GM10847 (cell line): ENCODE results near the gene PLAC8.

Experiments used
- POLR2A ChIP-seq: IDR thresholded peaks from 2 replicates; pipeline ENCODE4 v1.6.1; 2011; ENCODE audit not compliant: insufficient read length; ENCODE audit errors: extremely low read depth

PLAC8 gene

DNA sequence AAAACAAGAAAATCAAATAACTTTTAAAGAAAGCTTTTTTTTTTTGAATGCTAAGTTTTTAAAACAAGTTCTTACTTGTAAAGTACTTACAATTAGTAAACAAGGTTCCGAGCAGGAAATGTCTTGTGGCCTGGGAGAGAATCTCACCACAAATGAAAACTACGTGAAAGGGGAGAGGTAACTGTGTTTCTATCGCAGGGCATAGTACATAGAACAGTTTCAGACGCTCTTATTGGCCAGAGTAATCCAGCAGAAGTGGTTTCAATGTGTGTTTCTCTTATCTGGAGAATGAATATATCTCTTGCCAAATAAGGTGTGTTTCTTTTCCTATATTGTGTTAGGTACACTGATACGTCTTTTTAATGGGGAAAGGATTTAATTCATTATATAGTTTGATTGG is at the start of gene PLAC8:
Gene PLAC8 (minus strand): TSS at position 154 of the 400 bp plus-strand sequence. CDS start 6,808 bp downstream, outside the sequence.
- TF ChIP-seq POLR2A: no peak

DNA sequence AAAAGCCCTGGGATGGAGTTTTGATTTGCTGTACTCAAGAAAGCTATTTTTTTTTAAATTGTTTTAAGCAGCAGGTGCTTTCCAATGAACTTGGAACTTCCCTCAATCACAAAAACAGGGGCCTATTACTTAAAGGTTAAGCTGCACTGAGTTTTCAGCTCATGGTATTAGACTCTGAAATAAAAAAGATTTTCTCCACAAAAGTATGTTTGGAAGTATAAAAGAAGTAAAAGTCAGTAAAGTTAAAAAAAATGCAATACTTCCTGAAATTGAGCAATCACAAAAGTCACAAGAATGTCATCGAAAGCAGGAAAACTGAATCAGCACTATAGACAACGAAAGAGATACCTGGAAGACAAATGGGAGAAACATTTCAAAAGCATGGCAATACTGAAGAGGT is 38.9 kb upstream of the PLAC8 start:
- no peak for TF ChIP-seq POLR2A

DNA sequence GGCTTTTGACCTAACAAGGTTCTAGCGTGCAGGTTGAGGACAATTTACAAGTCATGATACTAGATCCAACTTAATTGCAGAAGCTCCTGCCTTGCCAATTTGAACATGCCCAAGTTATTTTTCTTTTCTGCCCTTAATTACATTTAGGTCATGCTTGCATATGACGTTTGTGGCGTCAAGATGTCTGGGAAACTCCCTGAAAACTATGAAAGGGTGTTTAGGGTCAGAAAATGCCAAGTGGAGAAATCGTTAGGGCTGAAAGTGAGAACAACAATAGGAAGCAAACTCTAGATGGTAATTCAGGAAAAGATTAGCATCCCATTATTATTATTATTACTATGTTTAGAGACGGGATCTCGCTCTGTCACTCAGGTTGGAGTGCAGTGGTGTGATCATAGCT is 38.2 kb upstream of the PLAC8 start:
- no peak for TF ChIP-seq POLR2A

GRCh38 chr4:83151651-83152050 is 37.1 kb upstream of the PLAC8 start:
- TF ChIP-seq POLR2A: no peak

DNA sequence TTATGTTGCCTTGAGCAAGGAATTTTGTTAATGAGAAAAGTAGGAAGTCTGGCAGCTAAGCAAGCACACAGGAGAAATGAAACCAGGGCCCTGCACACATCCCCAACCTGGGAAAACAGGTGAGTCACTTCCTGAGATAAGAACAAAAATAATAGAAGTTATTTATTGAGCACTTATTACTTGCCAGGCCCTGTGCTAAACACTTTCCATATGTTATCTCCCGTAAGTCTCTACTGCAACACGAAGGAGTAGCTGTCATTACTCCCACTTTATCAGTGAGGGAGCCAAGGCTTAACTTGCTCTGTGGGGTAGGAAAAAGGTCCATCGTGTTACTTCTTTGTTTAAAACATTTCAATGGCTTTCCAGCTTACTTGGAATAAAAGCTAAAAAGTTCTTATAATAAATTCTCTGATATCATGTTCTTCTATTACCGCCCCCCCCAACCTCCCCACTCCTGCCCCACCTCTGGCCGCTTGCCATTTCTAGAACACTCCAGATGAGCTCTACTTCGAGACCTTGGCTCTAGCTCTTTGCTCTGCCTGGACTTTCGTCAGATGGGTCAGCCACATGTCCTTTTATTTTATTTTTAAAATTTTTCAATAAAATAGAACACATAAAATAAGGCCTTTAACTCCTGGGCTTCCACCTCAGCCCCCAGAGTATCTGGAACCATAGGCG is 36.3 kb upstream of the PLAC8 start:
- TF ChIP-seq POLR2A: no peak

DNA sequence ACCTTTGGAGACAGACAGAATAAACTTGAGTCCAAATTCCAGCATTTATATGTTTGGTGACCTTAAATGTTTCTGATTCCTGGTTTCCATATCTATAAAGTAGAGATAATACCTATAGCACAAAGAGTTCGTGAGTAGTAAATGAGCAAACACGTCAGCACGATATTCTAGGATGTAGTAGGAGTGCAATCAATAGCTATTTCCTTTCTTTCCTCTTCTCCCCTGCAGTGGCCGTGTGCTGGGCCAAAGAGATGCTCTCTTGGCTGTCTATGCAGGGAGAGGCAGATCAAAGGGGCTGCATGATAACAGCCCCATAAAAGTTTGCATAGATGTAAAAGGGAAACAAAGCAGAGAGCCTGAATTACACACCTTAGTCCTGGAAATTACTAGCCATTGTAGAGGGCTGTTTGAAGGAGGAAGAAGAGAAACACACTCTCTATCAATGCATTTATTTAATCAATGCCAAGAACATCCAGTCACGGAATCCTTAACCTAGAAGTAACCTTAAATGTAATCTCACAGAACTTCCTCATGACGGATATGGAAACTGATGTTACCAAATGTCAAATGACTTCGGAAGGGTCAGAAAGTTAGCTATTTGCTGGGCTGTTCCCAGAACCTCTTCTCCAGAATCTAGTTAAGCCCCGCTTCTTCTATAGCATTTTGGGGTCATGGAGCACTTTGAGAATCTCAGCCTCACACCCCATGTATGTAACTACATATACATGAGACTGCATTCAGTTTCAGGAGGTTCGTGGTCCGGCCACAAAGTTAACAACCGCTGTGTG is 35.5 kb upstream of the PLAC8 start:
- no peak for TF ChIP-seq POLR2A

DNA sequence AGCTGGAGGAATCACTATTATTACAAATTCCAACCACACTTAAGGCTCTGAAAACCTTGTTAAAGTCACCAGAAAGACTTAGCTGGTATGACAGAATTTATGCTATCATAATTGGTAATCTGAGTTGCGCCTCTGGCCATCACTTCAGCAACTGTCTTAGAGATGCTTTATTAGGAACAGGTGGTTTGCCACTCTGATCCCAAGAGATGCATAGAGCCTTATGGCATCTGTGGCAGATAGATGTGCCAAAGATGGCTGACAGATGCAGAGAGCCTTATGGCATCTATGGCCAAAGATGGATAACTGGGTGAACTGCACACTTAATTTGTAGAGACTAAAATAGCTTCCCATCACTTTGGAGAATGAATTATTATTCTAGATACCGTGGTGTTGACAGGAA is 32.3 kb upstream of the PLAC8 start:
- TF ChIP-seq POLR2A: no peak

DNA sequence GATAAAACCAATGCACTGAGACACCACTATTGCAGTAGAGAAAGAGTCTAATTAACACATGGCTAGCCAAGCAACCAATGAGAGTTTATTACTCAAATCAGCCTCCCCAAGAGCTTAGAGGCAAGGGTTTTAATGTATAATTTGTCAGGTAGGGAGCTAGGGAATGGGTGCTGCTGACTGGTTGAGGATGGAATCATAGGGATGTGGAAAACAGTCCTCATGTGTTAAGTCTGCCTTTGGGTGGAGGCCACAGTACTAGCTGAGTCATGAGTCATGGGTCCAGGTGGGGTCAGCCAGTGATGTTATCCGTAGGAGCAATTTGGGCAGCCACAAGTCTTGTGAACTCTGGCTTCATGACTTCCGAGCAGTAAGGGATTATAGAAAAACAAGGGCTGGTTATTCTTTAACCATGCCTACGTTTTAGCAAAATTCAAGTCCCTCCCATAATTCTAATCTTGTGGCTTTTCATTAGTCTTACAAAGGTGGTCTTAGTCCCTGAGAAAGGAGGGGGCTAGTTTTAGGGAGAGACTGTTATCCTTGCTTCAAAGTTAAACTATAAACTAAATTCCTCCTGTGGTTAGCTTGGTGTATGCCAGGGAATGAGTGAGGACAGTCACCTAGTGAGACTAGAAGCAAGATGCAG is 25.1 kb upstream of the PLAC8 start:
- TF ChIP-seq POLR2A: no peak

GRCh38 chr4:83138946-83139345 is 24.4 kb upstream of the PLAC8 start:
- TF ChIP-seq POLR2A: no peak

DNA sequence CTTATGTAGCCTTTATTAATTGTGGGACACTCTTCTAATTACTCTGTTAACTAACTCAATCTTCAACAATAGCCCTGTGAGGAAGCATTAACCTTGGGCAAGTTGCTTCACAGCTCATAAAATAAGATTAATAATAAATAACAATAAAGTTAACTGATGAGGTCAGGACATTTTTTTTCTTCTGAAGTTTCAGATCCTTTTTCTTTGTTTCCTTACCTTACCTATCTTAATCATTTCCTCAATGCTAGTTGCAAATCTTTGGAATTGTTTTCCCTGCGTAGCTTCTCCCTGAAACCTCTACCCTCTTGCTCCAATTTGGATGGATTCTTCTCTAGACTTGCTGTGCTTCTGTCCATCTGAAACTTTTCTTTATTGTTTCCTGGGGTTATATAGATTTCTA is 17.5 kb upstream of the PLAC8 start:
- TF ChIP-seq POLR2A: no peak

GRCh38 chr4:83129264-83129663 is 14.7 kb upstream of the PLAC8 start:
- TF ChIP-seq POLR2A: no peak

- no peak for TF ChIP-seq POLR2A
Observed at GRCh38 chr4:83128240-83128929, 13.9 kb upstream of the PLAC8 start.

DNA sequence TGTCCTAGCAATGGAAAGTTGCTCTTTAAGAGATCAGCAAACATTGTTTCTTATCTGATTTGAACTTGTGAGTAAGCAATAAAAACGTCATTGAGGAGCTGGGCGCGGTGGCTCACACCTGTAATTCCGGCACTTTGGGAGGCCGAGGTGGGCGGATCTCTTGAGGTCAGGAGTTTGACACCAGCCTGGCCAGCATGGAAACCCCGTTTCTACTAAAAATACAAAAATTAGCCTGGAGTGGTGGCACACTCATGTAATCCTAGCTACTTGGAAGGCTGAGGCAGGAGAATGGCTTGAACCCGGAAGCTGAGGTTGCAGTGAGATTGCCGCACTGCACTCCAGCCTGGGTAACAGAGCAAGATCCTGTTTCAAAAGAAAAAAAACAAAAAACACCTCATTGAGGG is 11.2 kb upstream of the PLAC8 start:
- TF ChIP-seq POLR2A: no peak

DNA sequence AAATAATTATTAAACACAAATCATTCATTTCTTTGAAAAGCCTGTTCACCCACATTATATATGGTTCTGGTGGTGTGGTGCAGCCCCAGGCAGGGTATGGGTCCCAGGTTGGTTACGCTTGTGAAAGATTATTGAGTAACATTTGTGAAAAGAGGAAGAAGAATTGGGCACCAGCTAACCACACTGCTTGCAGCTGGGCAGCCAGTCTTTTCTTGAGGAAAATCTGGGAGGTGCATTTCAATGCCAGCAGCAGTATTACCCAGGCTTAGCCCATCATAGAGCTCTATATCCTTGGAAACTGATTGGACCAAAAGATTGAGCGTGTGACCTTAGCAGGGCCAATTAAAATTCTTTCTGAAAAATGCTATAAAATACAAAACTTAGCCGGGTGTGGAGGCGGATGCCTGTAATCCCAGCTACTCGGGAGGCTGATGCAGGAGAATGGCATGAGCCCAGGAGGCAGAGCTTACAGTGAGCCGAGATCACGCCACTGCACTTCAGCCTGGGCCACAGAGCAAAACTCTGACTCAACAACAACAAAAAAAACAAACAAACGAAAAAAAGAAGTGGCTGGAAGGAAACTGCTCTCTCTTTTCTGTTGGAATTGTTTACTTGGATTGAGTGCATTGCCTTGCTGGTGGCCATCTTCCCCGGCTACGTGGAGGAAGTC is 9.7 kb upstream of the PLAC8 start:
- TF ChIP-seq POLR2A: no peak

DNA sequence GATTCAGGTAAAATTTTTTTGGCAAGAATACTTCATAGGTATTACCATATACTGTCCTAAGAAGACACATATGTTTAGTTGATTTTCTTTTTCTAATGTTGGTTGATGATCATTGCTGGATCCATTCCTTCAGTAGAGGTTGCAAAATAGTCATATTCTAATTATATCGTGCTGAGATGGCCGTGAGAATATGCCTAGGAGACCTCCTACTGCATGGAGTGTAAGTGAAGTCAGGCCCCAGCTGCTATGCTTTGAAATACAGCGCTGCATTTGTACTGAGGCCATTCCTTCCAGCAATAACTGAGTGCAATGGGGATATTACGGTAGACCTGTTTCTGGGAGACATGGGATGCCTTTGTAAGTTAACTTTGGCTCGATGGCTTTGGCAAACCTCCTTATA is 6.7 kb upstream of the PLAC8 start:
- TF ChIP-seq POLR2A: no peak
